ENCODE data around the gene ITIH6.

ITIH6 gene

DNA sequence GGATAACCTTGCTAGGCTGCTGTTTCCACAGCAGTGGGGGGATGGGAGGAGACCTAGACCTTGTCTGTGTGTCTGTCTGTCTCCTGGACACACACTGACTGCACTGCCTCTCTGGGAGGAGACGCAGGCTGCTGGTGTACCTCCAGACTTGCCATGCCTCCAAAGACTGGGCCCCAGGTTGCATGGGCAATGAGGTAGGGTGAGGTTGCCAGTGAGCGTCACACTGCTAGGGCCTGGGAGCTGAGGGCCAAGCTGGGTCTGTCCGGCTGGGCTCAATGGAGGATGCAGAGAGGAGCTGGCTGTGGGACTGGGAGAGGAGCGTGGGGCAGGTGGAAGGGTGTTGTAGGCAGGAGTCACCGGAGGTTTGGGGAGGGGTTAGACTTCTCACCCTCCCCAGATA is 26.1 kb upstream of the ITIH6 start:
- no peak for FAIRE-seq

DNA sequence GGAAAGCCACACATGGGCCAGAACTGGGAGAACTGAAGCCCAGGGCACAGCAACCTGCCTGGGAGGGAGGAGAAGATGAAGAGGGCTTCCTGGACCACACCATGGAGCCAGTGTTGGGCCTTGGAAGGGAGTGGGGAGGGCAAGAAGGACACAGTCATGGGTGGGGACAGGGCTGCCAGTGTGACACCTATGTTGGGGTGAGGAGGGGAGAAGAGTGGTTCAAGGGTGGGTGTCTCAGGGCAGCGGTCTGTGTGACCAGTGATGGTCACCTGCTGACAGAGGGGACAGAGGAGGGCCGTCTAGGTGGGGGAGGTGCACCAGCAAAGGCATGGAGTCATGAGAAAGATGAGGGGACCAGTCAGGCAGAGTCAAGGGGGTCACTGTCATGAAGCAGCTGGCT is 23.3 kb upstream of the ITIH6 start:
- FAIRE-seq (no peak), DNase-seq (ENCODE audit: insufficient read length, low spot score) (no peak)
- TF ChIP-seq PAX5 (IDR thresholded peaks at IDR 0.05; ENCODE audit: insufficient read depth, low read length, severe bottlenecking) (no peak), TAF1 (IDR thresholded peaks at IDR 0.05; ENCODE audit: low read depth, low read length) (no peak), SPI1 (IDR thresholded peaks at IDR 0.05; ENCODE audit: low read depth, low read length) (no peak), POLR2AphosphoS5 (IDR thresholded peaks at IDR 0.05; ENCODE audit: low read depth, low read length) (no peak), POU2F2 (IDR thresholded peaks at IDR 0.05; ENCODE audit: low read depth, low read length) (no peak)

More for the DNA sequence above, 26.1 kb upstream of the ITIH6 start:
- no peak for DNase-seq (ENCODE audit: insufficient read length, low spot score)
- no peak for TF ChIP-seq POU2F2 (IDR thresholded peaks at IDR 0.05; ENCODE audit: low read depth, low read length)
- TF ChIP-seq POLR2AphosphoS5 (IDR thresholded peaks at IDR 0.05; ENCODE audit: low read depth, low read length): no peak
- TF ChIP-seq TAF1 (IDR thresholded peaks at IDR 0.05; ENCODE audit: low read depth, low read length): no peak
- no peak for TF ChIP-seq POLR2A (IDR thresholded peaks at IDR 0.05; ENCODE audit: low read depth, low read length)
- no peak for TF ChIP-seq PAX5 (IDR thresholded peaks at IDR 0.05; ENCODE audit: insufficient read depth, low read length, severe bottlenecking)
- no peak for TF ChIP-seq SPI1 (IDR thresholded peaks at IDR 0.05; ENCODE audit: low read depth, low read length)

DNA sequence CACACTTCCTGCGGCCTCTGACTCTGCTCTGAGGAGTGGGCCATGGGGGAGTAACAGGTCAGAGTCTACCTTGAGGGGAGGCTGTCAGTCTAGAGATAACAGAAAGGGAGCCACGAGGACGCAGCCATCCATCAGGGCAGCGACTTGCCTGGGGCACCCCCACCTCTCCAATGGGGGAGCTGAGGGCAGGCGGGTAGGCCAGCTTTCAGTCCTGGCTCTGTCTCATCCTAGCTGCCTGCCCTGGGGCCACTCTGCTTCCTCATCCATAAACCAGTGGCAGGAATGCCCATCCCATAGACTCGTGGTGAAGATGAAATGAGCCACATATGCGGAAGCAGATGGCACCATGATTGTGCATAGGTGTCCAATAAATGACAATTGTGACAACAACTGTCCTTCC is 22.7 kb upstream of the ITIH6 start:
- TF ChIP-seq POLR2A (IDR thresholded peaks at IDR 0.05; ENCODE audit: low read depth, low read length): no peak
- TF ChIP-seq POLR2AphosphoS5 (IDR thresholded peaks at IDR 0.05; ENCODE audit: low read depth, low read length): no peak
- no peak for TF ChIP-seq PAX5 (IDR thresholded peaks at IDR 0.05; ENCODE audit: insufficient read depth, low read length, severe bottlenecking)
- TF ChIP-seq POU2F2 (IDR thresholded peaks at IDR 0.05; ENCODE audit: low read depth, low read length): no peak
- TF ChIP-seq TAF1 (IDR thresholded peaks at IDR 0.05; ENCODE audit: low read depth, low read length): no peak
- TF ChIP-seq SPI1 (IDR thresholded peaks at IDR 0.05; ENCODE audit: low read depth, low read length): no peak
- no peak for FAIRE-seq
- no peak for DNase-seq (ENCODE audit: insufficient read length, low spot score)

DNA sequence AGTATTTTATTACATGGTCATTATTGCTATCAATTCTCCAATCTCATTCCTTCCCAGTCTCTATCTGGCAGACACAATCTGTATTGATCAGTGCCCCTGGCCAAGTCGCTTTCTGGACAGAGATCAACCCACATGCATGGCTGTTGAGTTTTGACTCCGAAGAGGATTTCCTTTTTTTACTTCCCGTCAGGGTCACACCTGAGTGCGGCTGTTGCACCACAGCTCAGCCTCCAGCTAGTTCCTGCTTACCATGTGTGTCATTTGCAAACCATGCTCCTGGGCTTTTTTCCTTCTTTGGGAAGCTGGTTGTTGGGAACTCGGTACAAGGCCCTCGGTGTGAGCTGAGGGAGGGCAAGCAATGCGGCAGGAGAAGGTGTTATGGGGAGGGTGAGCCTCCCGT is 21.1 kb upstream of the ITIH6 start:
- TF ChIP-seq SPI1 (IDR thresholded peaks at IDR 0.05; ENCODE audit: low read depth, low read length): no peak
- no peak for TF ChIP-seq POLR2AphosphoS5 (IDR thresholded peaks at IDR 0.05; ENCODE audit: low read depth, low read length)
- no peak for TF ChIP-seq TAF1 (IDR thresholded peaks at IDR 0.05; ENCODE audit: low read depth, low read length)
- TF ChIP-seq POLR2A (IDR thresholded peaks at IDR 0.05; ENCODE audit: low read depth, low read length): no peak
- TF ChIP-seq PAX5 (IDR thresholded peaks at IDR 0.05; ENCODE audit: insufficient read depth, low read length, severe bottlenecking): no peak
- FAIRE-seq: peak; percentile 16

DNA sequence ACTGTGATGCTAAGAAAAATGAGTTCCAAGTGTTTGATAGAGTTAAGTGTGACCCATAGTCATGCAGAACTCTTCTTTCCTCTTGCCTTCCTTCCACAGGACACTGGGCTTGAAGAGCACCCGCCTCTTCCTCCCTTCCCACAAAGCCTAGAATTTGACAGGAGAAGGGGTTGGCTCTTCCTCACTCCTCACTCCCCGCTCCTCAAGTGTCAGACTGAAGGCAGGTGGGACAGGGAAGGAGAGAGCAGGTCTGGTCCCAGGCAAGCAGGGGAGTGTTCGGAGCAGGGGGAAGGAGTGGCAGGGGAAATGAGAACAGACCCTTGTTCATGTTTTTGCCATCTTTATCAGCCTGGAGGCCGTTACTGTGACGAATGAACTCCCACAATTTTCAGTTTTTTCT is 20.2 kb upstream of the ITIH6 start:
- DNase-seq (ENCODE audit: insufficient read length, low spot score) (no peak), FAIRE-seq (no peak)
- TF ChIP-seq PAX5 (IDR thresholded peaks at IDR 0.05; ENCODE audit: insufficient read depth, low read length, severe bottlenecking) (no peak), POLR2AphosphoS5 (IDR thresholded peaks at IDR 0.05; ENCODE audit: low read depth, low read length) (no peak), TAF1 (IDR thresholded peaks at IDR 0.05; ENCODE audit: low read depth, low read length) (no peak), POLR2A (IDR thresholded peaks at IDR 0.05; ENCODE audit: low read depth, low read length) (no peak), POU2F2 (IDR thresholded peaks at IDR 0.05; ENCODE audit: low read depth, low read length) (no peak), SPI1 (IDR thresholded peaks at IDR 0.05; ENCODE audit: low read depth, low read length) (no peak)

More for the DNA sequence above, 21.1 kb upstream of the ITIH6 start:
- DNase-seq (ENCODE audit: insufficient read length, low spot score): no peak

DNA sequence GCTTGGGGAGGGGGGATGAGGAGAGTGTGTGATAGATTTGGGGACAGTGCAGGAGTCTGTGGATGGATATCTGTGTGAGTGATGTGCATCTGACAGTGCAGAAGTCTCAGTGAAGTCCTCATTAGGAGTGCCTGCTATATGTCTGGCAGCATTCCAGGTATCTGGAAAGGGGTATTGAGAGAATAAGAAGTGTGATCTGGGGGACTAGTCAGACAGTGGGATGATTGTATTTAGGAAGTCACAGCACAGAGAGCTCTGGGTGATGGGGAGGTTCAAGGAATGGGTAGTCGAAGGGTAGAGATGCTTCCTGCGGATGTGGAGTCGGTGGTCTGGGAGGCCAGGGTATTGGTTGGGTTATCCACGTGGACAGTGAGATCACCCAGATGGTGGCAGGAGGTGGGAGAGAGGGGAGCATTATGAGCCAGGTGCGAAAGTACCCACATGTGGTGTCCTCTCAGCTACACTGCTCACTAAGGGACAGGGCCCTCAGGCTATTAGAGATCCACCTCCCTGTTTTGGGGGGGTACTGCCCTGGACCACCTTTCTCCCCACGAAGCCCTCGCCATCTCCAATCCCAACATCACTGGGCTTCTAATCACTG is 19.3 kb upstream of the ITIH6 start:
- no peak for TF ChIP-seq PAX5 (IDR thresholded peaks at IDR 0.05; ENCODE audit: insufficient read depth, low read length, severe bottlenecking)
- TF ChIP-seq TAF1 (IDR thresholded peaks at IDR 0.05; ENCODE audit: low read depth, low read length): no peak
- FAIRE-seq (no peak), DNase-seq (ENCODE audit: insufficient read length, low spot score) (no peak)

DNA sequence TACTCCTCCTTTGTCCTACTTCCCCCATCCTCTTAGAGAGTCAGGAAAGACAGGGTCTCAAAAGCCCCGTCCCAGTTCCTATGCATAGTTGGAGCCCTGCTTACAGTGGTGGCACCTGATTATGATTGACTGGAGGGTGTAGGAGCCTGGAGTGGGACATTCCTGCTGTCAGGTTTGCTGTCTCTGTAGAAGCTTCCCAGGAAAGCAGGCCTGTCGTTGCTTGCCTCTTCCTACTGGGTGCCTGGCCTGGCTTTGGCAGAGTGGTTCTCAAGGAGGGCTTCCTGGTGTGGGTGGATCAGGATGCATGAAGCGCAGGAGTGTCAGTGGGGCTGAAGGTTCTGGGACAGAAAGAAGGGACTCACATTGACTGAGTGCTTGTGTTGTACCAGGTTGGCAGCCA is 14.3 kb upstream of the ITIH6 start:
- TF ChIP-seq POLR2AphosphoS5 (IDR thresholded peaks at IDR 0.05; ENCODE audit: low read depth, low read length) (no peak), SPI1 (IDR thresholded peaks at IDR 0.05; ENCODE audit: low read depth, low read length) (no peak), PAX5 (IDR thresholded peaks at IDR 0.05; ENCODE audit: insufficient read depth, low read length, severe bottlenecking) (no peak), POLR2A (IDR thresholded peaks at IDR 0.05; ENCODE audit: low read depth, low read length) (no peak), POU2F2 (IDR thresholded peaks at IDR 0.05; ENCODE audit: low read depth, low read length) (no peak), TAF1 (IDR thresholded peaks at IDR 0.05; ENCODE audit: low read depth, low read length) (no peak)
- DNase-seq (ENCODE audit: insufficient read length, low spot score): no peak
- FAIRE-seq: no peak

DNA sequence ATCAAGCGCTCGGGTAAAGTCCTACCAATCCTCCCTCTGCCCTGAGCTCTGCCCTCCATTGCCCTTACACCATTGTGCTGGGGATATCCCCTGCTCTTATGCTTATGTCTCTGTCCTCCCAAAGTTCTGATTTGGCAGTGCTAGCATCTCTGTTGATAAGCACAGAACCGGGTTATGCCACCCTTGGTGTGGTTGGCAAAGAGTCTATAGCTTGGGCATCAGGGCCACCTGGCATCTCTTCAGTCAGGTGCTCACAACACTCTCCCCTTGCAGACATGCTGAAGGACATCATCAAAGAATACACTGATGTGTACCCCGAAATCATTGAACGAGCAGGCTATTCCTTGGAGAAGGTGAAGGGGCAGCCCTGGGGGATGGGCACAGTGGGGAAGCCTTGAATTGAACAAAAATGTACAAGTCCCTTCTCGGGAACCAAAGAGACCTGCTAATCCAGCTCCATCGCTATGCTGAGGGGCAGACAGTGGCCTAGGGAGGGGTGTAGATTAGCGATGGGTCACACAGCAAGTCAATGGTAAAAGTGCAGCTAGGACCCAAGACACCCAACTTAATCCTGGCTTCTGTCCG is 13.3 kb upstream of the ITIH6 start:
- FAIRE-seq: no peak
- no peak for DNase-seq (ENCODE audit: insufficient read length, low spot score)
- TF ChIP-seq POU2F2 (IDR thresholded peaks at IDR 0.05; ENCODE audit: low read depth, low read length): no peak
- no peak for TF ChIP-seq PAX5 (IDR thresholded peaks at IDR 0.05; ENCODE audit: insufficient read depth, low read length, severe bottlenecking)
- TF ChIP-seq SPI1 (IDR thresholded peaks at IDR 0.05; ENCODE audit: low read depth, low read length): no peak

DNA sequence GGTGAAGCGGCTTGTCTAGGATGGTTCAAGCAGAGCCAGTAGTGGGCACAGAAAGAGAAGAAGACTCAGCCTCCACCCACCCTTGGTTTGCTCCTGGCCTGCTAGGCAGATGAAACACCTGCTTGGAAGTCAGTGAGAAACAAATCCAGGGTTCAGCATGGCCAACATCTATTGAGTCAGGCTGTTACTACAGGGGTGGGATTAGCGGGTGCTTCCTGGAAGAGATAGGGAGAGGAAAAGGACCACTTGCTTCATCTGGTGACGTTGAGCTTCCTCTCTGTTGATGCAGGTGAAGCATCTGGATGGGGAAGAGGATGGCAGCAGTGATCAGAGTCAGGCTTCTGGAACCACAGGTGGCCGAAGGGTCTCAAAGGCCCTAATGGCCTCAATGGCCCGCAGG is 12.5 kb upstream of the ITIH6 start:
- no peak for DNase-seq (ENCODE audit: insufficient read length, low spot score)
- no peak for FAIRE-seq
- no peak for TF ChIP-seq POLR2A (IDR thresholded peaks at IDR 0.05; ENCODE audit: low read depth, low read length)
- TF ChIP-seq PAX5 (IDR thresholded peaks at IDR 0.05; ENCODE audit: insufficient read depth, low read length, severe bottlenecking): no peak
- no peak for TF ChIP-seq POLR2AphosphoS5 (IDR thresholded peaks at IDR 0.05; ENCODE audit: low read depth, low read length)
- no peak for TF ChIP-seq POU2F2 (IDR thresholded peaks at IDR 0.05; ENCODE audit: low read depth, low read length)
- TF ChIP-seq TAF1 (IDR thresholded peaks at IDR 0.05; ENCODE audit: low read depth, low read length): no peak
- TF ChIP-seq SPI1 (IDR thresholded peaks at IDR 0.05; ENCODE audit: low read depth, low read length): no peak
